HG03460 (cell line): ENCODE data around the gene FNDC3B.

Source experiments
- ATAC-seq: cut with Tn5 transposase; IDR thresholded peaks from one replicate; pipeline ENCODE4 v1.9.1; 2021; ENCODE audit not compliant: unreplicated experiment

The FNDC3B gene

GRCh38 chr3:172111163-172111562 lies 71.8 kb downstream of the FNDC3B start:
- ATAC-seq: no peak

GRCh38 chr3:172112078-172112733 lies 72.8 kb downstream of the FNDC3B start:
- ATAC-seq: no peak

- ATAC-seq: no peak
Measured at GRCh38 chr3:172112734-172113120, 73.3 kb downstream of the FNDC3B start.

GRCh38 chr3:172113710-172114109 lies 74.3 kb downstream of the FNDC3B start:
- no peak for ATAC-seq

GRCh38 chr3:172115059-172115458 lies 75.7 kb downstream of the FNDC3B start:
- no peak for ATAC-seq

- ATAC-seq: no peak
Measured at GRCh38 chr3:172115787-172116186, 76.4 kb downstream of the FNDC3B start.

- no peak for ATAC-seq
Measured at GRCh38 chr3:172118019-172118418, 78.6 kb downstream of the FNDC3B start.

GRCh38 chr3:172119266-172119969 lies 80.0 kb downstream of the FNDC3B start:
- ATAC-seq: no peak

- no peak for ATAC-seq
Measured at GRCh38 chr3:172120912-172121311, 81.5 kb downstream of the FNDC3B start.

- ATAC-seq: no peak
Measured at GRCh38 chr3:172121981-172122380, 82.6 kb downstream of the FNDC3B start.

- no peak for ATAC-seq
Measured at GRCh38 chr3:172124271-172124670, 84.9 kb downstream of the FNDC3B start.

GRCh38 chr3:172125053-172125452 lies 85.7 kb downstream of the FNDC3B start:
- ATAC-seq: no peak

- ATAC-seq: no peak
Measured at GRCh38 chr3:172125963-172126457, 86.6 kb downstream of the FNDC3B start.

GRCh38 chr3:172126741-172127140 lies 87.4 kb downstream of the FNDC3B start:
- no peak for ATAC-seq

GRCh38 chr3:172127141-172127540 lies 87.8 kb downstream of the FNDC3B start:
- ATAC-seq: no peak

GRCh38 chr3:172127929-172128580 lies 88.7 kb downstream of the FNDC3B start:
- no peak for ATAC-seq

GRCh38 chr3:172128858-172129257 lies 89.5 kb downstream of the FNDC3B start:
- ATAC-seq: no peak

- no peak for ATAC-seq
Measured at GRCh38 chr3:172129498-172129849, 90.1 kb downstream of the FNDC3B start.

- ATAC-seq: no peak
Measured at GRCh38 chr3:172129850-172130716, 90.7 kb downstream of the FNDC3B start.

GRCh38 chr3:172130717-172131050 lies 91.3 kb downstream of the FNDC3B start:
- ATAC-seq: no peak

GRCh38 chr3:172131746-172132145 lies 92.4 kb downstream of the FNDC3B start:
- ATAC-seq: no peak
